GM23248 (cell line): ENCODE measurements around the gene MCU. TPM values are rescaled to one million over a fixed set of nuclear protein-coding genes. Genes with fewer than 3 reads are reported as not detected.

Experiments used
- DNase-seq: peaks from one replicate; pipeline ENCODE4 v3.0.0-alpha.2; 2015
- H2AFZ ChIP-seq: fragments of 200-600 bp; sonication (generic); 2 replicates; pipeline ENCODE4 v1.6.1; 2016; ENCODE audit warnings: antibody characterized with exemption
- H3F3A ChIP-seq: fragments of 200-600 bp; sonication (generic); 2 replicates; pipeline ENCODE4 v1.6.1; 2016; ENCODE audit warnings: mild to moderate bottlenecking, antibody characterized with exemption, mixed run types; ENCODE audit not compliant: insufficient read depth
- H3K27ac ChIP-seq: fragments of 200-600 bp; sonication (generic); 2 replicates; pipeline ENCODE4 v1.5.1; 2016; ENCODE audit warnings: mild to moderate bottlenecking
- H3K27me3 ChIP-seq: fragments of 200-600 bp; sonication (generic); replicated peaks from 2 replicates; pipeline ENCODE4 v1.6.1; 2016; ENCODE audit warnings: mild to moderate bottlenecking; ENCODE audit not compliant: insufficient read depth
- H3K36me3 ChIP-seq: fragments of 200-600 bp; sonication (generic); 2 replicates; pipeline ENCODE4 v1.6.1; 2016; ENCODE audit warnings: low read depth, mild to moderate bottlenecking
- H3K4me1 ChIP-seq: fragments of 200-600 bp; sonication (generic); 2 replicates; pipeline ENCODE4 v1.6.1; 2016; ENCODE audit warnings: mild to moderate bottlenecking; ENCODE audit not compliant: insufficient read depth
- H3K4me2 ChIP-seq: fragments of 200-600 bp; sonication (generic); one replicate; pipeline ENCODE4 v1.6.1; 2016; ENCODE audit warnings: mild to moderate bottlenecking; ENCODE audit not compliant: unreplicated experiment
- H3K4me3 ChIP-seq: fragments of 200-600 bp; sonication (generic); 2 replicates; pipeline ENCODE4 v1.5.1; 2016; ENCODE audit warnings: mild to moderate bottlenecking
- H3K79me2 ChIP-seq: fragments of 200-600 bp; sonication (generic); 2 replicates; pipeline ENCODE4 v1.6.1; 2016; ENCODE audit warnings: mild to moderate bottlenecking; ENCODE audit not compliant: insufficient read depth
- H3K9ac ChIP-seq: fragments of 200-600 bp; sonication (generic); 2 replicates; pipeline ENCODE4 v1.6.1; 2016; ENCODE audit warnings: mild to moderate bottlenecking
- H3K9me2 ChIP-seq: fragments of 200-600 bp; sonication (generic); 2 replicates; pipeline ENCODE4 v1.6.1; 2016; ENCODE audit warnings: mixed run types, mild to moderate bottlenecking, moderate library complexity; ENCODE audit not compliant: insufficient read depth
- H3K9me3 ChIP-seq: fragments of 200-600 bp; sonication (generic); one replicate; pipeline ENCODE4 v1.6.1; 2017; ENCODE audit warnings: low read depth
- H4K20me1 ChIP-seq: fragments of 200-600 bp; sonication (generic); 2 replicates; pipeline ENCODE4 v1.6.0; 2016; ENCODE audit not compliant: insufficient read depth
- EZH2 ChIP-seq: fragments of 200-600 bp; sonication (generic); IDR thresholded peaks from 2 replicates; pipeline ENCODE4 v1.6.1; 2018; ENCODE audit warnings: antibody characterized with exemption, mild to moderate bottlenecking; ENCODE audit not compliant: insufficient read depth, poor library complexity, severe bottlenecking
- EZH2phosphoT487 ChIP-seq: fragments of 200-600 bp; sonication (generic); IDR thresholded peaks from 2 replicates; pipeline ENCODE4 v1.6.1; 2018; ENCODE audit warnings: antibody characterized with exemption, moderate library complexity, mild to moderate bottlenecking, low read depth; ENCODE audit not compliant: insufficient read depth
- WGBS, 2 experiments: methylation state at CpG; one replicate each; pipeline ENCODE4 v1.1.6; 2015 to 2017; ENCODE audit warnings: low lambda C conversion rate in 2 of 2, low coverage in 1 of 2; ENCODE audit errors: missing lambda C conversion rate in 2 of 2; 5-methylcytosine and 5-hydroxymethylcytosine counted together
- in situ Hi-C: fragments of 300-500 bp; cut with MboI; formaldehyde crosslinking; loops from 2 replicates; pipeline ENCODE4 v1.15.0; 2020
- polyA plus RNA-seq: library from polyadenylated mRNA; unstranded; fragments of >200 nt; fragmentation: Nextera tagmentation; extraction: Ambion mirVana; gene quantifications from 2 replicates; pipeline ENCODE4 v1.2.1, GENCODE V29; 2016
- total RNA-seq: library from RNA; depleted of rRNA; stranded (reverse); fragments of >200 nt; shearing (Covaris generic); gene quantifications from 2 replicates; pipeline ENCODE4 v1.2.3, GENCODE V29; 2014

The MCU gene
- total and polyA plus RNA-seq, 2 experiments from 2014 or later = 29.5 to 30.9 TPM

GRCh38 chr10:72826346-72826745, 134.4 kb downstream of the MCU start:
- Histone ChIP-seq H3K79me2 (peaks cover 60% of the 10 kb centered on the region), H3K36me3 (no peaks in the 10 kb centered on the region), H3K4me3 (no peak overlapping the region), H4K20me1 (no peaks in the 10 kb centered on the region), H3K4me2 (no peak overlapping the region), H3K9me3 (no peaks in the 10 kb centered on the region), H3F3A (no peaks in the 10 kb centered on the region), H3K27me3 (no peaks in the 10 kb centered on the region), H3K4me1 (no peaks in the 10 kb centered on the region), H3K9ac (no peak overlapping the region), H3K9me2 (no peaks in the 10 kb centered on the region; the same call in 1 of the 2 replicates), H2AFZ (no peak overlapping the region), H3K27ac (no peak overlapping the region)
- in situ Hi-C loops = no loop called here
- TF ChIP-seq EZH2 = no peak
- no peak for TF ChIP-seq EZH2phosphoT487
- DNase-seq = no peak

DNA sequence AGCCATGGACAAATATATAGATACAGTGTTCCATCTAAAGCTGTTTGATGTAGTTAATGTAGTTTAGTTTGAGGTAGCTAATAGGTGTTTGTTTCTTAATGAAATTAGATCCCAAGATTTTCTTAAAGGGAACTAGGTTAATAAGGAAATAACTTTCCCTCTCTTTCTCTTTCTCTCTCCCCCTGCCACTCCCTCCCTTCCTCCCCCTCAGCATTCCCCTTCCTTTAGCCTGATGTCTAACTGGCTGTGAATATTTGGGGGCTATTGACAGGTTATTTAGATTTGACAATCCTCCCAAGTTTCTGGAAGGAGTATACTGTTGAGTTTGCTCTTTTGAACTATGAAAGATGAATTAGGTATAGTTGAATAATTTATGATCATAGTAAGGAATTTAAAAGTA, 136.4 kb downstream of the MCU start:
- no peak for DNase-seq
- Histone ChIP-seq H3K79me2 (peaks cover 55% of the 10 kb centered on the region), H3K4me1 (peaks cover 9% of the 10 kb centered on the region; the same call in 1 of the 2 replicates), H3K9ac (no peak overlapping the region), H2AFZ (no peak overlapping the region), H3K36me3 (no peaks in the 10 kb centered on the region), H4K20me1 (no peaks in the 10 kb centered on the region), H3K4me2 (no peak overlapping the region), H3K27me3 (no peaks in the 10 kb centered on the region), H3K9me3 (no peaks in the 10 kb centered on the region), H3K9me2 (no peaks in the 10 kb centered on the region; the same call in 1 of the 2 replicates), H3K4me3 (no peak overlapping the region), H3F3A (0 out of 2 replicates have a peak, but pooled peaks cover under 1% of the 10 kb centered on the region), H3K27ac (no peak overlapping the region)
- TF ChIP-seq EZH2 = no peak
- in situ Hi-C loops = no loop called here

GRCh38 chr10:72830625-72831024, 138.7 kb downstream of the MCU start:
- no peaks in the 10 kb centered on the region; the same call in 1 of the 2 replicates for H3K9me2 ChIP-seq
- H3K9me3 ChIP-seq = no peaks in the 10 kb centered on the region
- H3K36me3 ChIP-seq = no peaks in the 10 kb centered on the region
- no peak overlapping the region for H3K4me2 ChIP-seq
- no peak overlapping the region for H3K27ac ChIP-seq
- WGBS, 2 experiments = 89 to 94% methylated on average over 2 of the region's 2 CpGs
- peaks cover 43% of the 10 kb centered on the region for H3K79me2 ChIP-seq
- H3K4me3 ChIP-seq = no peak overlapping the region
- H4K20me1 ChIP-seq = no peaks in the 10 kb centered on the region
- in situ Hi-C loops = loop anchor here (10.0 kb wide), 1 partner anchor 466 kb away; no protein-coding TSS in a partner anchor
- H3K27me3 ChIP-seq = no peaks in the 10 kb centered on the region
- H3K9ac ChIP-seq = no peak overlapping the region
- TF ChIP-seq EZH2phosphoT487 = no peak
- no peak for TF ChIP-seq EZH2
- H3K4me1 ChIP-seq = peaks cover 14% of the 10 kb centered on the region
- DNase-seq = no peak
- no peak overlapping the region for H2AFZ ChIP-seq
- H3F3A ChIP-seq = 0 out of 2 replicates have a peak, but pooled peaks cover 3% of the 10 kb centered on the region

DNA sequence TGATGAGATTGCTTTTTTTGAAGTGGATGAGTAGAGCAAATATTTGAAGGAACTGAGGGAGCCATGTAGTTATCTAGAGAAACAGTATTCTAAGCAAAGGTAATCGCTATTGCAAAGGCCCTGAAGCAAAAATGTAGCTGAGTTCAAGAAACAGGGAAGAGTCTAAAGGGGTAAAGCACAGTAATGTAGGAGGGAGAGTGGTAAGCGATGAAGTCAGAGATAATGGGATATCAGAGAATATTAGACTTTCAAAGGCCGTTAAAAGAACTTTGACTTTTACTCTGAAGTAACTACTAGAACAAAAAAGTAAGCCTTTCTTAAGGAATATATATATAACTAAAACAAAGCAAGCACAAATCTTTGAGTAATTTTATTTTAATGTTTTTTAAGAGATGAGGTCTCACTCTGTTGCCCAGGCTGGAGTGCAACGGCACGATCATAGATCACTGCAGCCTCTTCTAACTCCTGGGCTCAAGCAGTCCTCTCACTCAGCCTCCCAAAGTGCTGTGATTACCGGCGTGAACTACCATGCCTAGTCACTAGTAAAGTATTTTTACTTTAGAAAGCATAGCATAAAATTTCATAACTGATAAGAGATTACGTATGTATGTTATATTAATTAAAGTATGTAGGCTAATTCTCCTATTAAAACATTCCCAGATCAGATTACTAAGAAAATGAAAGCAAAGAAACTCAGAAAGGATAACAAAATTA, 139.9 kb downstream of the MCU start:
- peaks cover 19% of the 10 kb centered on the region for H3K4me1 ChIP-seq
- no peak for DNase-seq
- H3K4me2 ChIP-seq = peak overlapping the region; percentile 58
- H3F3A ChIP-seq = 0 out of 2 replicates have a peak, but pooled peaks cover 3% of the 10 kb centered on the region
- no peaks in the 10 kb centered on the region for H3K9me3 ChIP-seq
- TF ChIP-seq EZH2 = no peak
- no peak for TF ChIP-seq EZH2phosphoT487
- no peak overlapping the region for H3K27ac ChIP-seq
- no peaks in the 10 kb centered on the region for H3K27me3 ChIP-seq
- no peak overlapping the region for H3K4me3 ChIP-seq
- in situ Hi-C loops = loop anchor here (10.0 kb wide), 1 partner anchor 467 kb away; no protein-coding TSS in a partner anchor
- H4K20me1 ChIP-seq = no peaks in the 10 kb centered on the region
- H3K9me2 ChIP-seq = no peaks in the 10 kb centered on the region; the same call in 1 of the 2 replicates
- H3K79me2 ChIP-seq = peaks cover 35% of the 10 kb centered on the region; the same call in 1 of the 2 replicates
- H3K9ac ChIP-seq = no peak overlapping the region
- H2AFZ ChIP-seq = no peak overlapping the region
- no peaks in the 10 kb centered on the region for H3K36me3 ChIP-seq
- WGBS, 2 experiments = 71 to 76% methylated on average over 8 of the region's 8 CpGs

GRCh38 chr10:72832701-72833100, 140.8 kb downstream of the MCU start:
- Histone ChIP-seq H3K9me3 (no peaks in the 10 kb centered on the region), H3K4me3 (no peak overlapping the region), H3K4me2 (no peak overlapping the region), H3K36me3 (no peaks in the 10 kb centered on the region), H3K27me3 (no peaks in the 10 kb centered on the region), H3K4me1 (peaks cover 19% of the 10 kb centered on the region), H3F3A (0 out of 2 replicates have a peak, but pooled peaks cover 3% of the 10 kb centered on the region), H3K9ac (no peak overlapping the region), H4K20me1 (no peaks in the 10 kb centered on the region), H3K9me2 (no peaks in the 10 kb centered on the region; the same call in 1 of the 2 replicates), H3K27ac (no peak overlapping the region), H2AFZ (no peak overlapping the region), H3K79me2 (peaks cover 27% of the 10 kb centered on the region; the same call in 1 of the 2 replicates)
- TF ChIP-seq EZH2phosphoT487 (no peak), EZH2 (no peak)
- DNase-seq = no peak
- in situ Hi-C loops = loop anchor here (10.0 kb wide), 1 partner anchor 468 kb away; no protein-coding TSS in a partner anchor
